OCI-LY7 (cell line): Measurements from ENCODE around the gene PCDHGC4.

Source experiments
- CTCF ChIP-seq: fragments of 200-600 bp; sonication (generic); conservative IDR thresholded peaks from 2 replicates; pipeline ENCODE4 v1.5.1; 2014; ENCODE audit warnings: mild to moderate bottlenecking, antibody characterized with exemption, low read length, moderate library complexity, mixed read lengths
- EZH2phosphoT487 ChIP-seq: fragments of 200-600 bp; sonication (generic); IDR thresholded peaks from 2 replicates; pipeline ENCODE4 v1.6.1; 2018; ENCODE audit warnings: low read depth, borderline replicate concordance, mild to moderate bottlenecking, mixed run types, antibody characterized with exemption, low read length, moderate library complexity, mixed read lengths

GRCh38 chr5:141477815-141478214 is 7.0 kb upstream of the PCDHGC4 start:
- TF ChIP-seq CTCF (no peak), EZH2phosphoT487 (no peak)
